ENCODE measurements around the gene KATNAL1. TPM values are rescaled to one million over a fixed set of nuclear protein-coding genes. Genes with fewer than 3 reads are reported as not detected.

Gene KATNAL1
- polyA plus RNA-seq, 1 of the 3 experiments (the other 2 are of a cell fraction), result 5.1 TPM

- Histone ChIP-seq H3K9me3 (no peaks in the 10 kb centered on the region), H3K9me2 (no peaks in the 10 kb centered on the region), H3K27me3 (ENCODE audit: insufficient read depth) (no peaks in the 10 kb centered on the region), H3K9ac (no peak overlapping the region), H3K36me3 (replicated peaks in 1 of 2; ENCODE audit: control insufficient read depth in 1 of 2, insufficient read depth in 2 of 2, low read length in 1 of 2) (peaks cover 0 to 2% of the 10 kb centered on the region in 2 experiments), H3F3A (replicated peaks; ENCODE audit: insufficient read depth) (peaks cover 3% of the 10 kb centered on the region), H2AFZ (ENCODE audit: low read depth) (no peak overlapping the region), H3K4me1 (ENCODE audit: control insufficient read depth in 1 of 2, insufficient read depth in 2 of 2, low read depth in 1 of 2, low read length in 1 of 2) (peaks cover 0 to 11% of the 10 kb centered on the region in 2 experiments; a peak in 3 of 4 replicates), H3K79me2 (ENCODE audit: insufficient read depth) (no peaks in the 10 kb centered on the region), H3K27ac (ENCODE audit: low read depth in 2 of 2, low read length in 1 of 2) (no peak overlapping the region), H4K20me1 (ENCODE audit: insufficient read depth) (no peaks in the 10 kb centered on the region), H3K4me2 (no peak overlapping the region), H3K4me3 (ENCODE audit: low read depth in 2 of 2, low read length in 1 of 2) (no peak overlapping the region)
- POLR2A ChIA-PET, result no interaction called here
- CTCF ChIA-PET, result interaction anchor here (0.9 to 2.0 kb wide), 4 partner anchors 14 to 185 kb away, joined by 3 to 8 read pairs (median 4); no protein-coding TSS in a partner anchor
- no peak for DNase-seq
- WGBS (ENCODE audit: low lambda C conversion rate), result 100% methylated on average over 1 of the region's 1 CpG
- TF ChIP-seq ZBTB33 (IDR thresholded peaks at IDR 0.05; ENCODE audit: borderline replicate concordance, low read depth) (no peak), SIN3A (IDR thresholded peaks at IDR 0.05; ENCODE audit: borderline replicate concordance, low read depth, low read length) (no peak), POLR2AphosphoS5 (IDR thresholded peaks at IDR 0.05; ENCODE audit: low read depth, low read length) (no peak)
These were observed 10.7 kb upstream of the KATNAL1 start for GRCh38 chr13:30318026-30318425.

- 94% methylated on average over 2 of the region's 2 CpGs for WGBS (ENCODE audit: low lambda C conversion rate)
- POLR2A ChIA-PET, result no interaction called here
- no peak overlapping the region for H3K4me2 ChIP-seq
These were observed 7.2 kb upstream of the KATNAL1 start for GRCh38 chr13:30314562-30314961.

More at GRCh38 chr13:30314562-30314961, 7.2 kb upstream of the KATNAL1 start:
- H4K20me1 ChIP-seq (ENCODE audit: insufficient read depth), result no peaks in the 10 kb centered on the region
- H3K4me1 ChIP-seq (ENCODE audit: control insufficient read depth in 1 of 2, insufficient read depth in 2 of 2, low read depth in 1 of 2, low read length in 1 of 2), result peaks cover 0 to 23% of the 10 kb centered on the region in 2 experiments
- TF ChIP-seq MEF2A (IDR thresholded peaks at IDR 0.05; ENCODE audit: borderline replicate concordance, low read depth) (no peak), ELF1 (IDR thresholded peaks at IDR 0.05) (no peak), RCOR1 (IDR thresholded peaks at IDR 0.05; ENCODE audit: low read length) (no peak), FOXJ3 (CRISPR knock-in tag; IDR thresholded peaks at IDR 0.05) (no peak), GATA2 (CRISPR knock-in tag; IDR thresholded peaks at IDR 0.05) (no peak), CHD2 (IDR thresholded peaks at IDR 0.05; ENCODE audit: low read length, partially characterized antibody) (no peak), USF1 (IDR thresholded peaks at IDR 0.05; ENCODE audit: borderline replicate concordance, low read depth) (no peak), TEAD4 (IDR thresholded peaks at IDR 0.05; ENCODE audit: borderline replicate concordance, insufficient read depth) (no peak), RFX5 (IDR thresholded peaks at IDR 0.05; ENCODE audit: low read length) (no peak), USF2 (IDR thresholded peaks at IDR 0.05; ENCODE audit: borderline replicate concordance, low read depth, low read length) (no peak), CTCF (IDR thresholded peaks at IDR 0.05) (no peak), SIN3A (IDR thresholded peaks at IDR 0.05; ENCODE audit: borderline replicate concordance, low read depth, low read length) (no peak), SMC3 (IDR thresholded peaks at IDR 0.05; ENCODE audit: low read depth, low read length) (no peak), NRF1 (IDR thresholded peaks at IDR 0.05; ENCODE audit: low read depth, low read length) (no peak), MAX (IDR thresholded peaks at IDR 0.05; ENCODE audit: low read depth) (no peak), TCF12 (IDR thresholded peaks at IDR 0.05) (no peak), RAD21 (IDR thresholded peaks at IDR 0.05; ENCODE audit: low read length) (no peak), EP300 (IDR thresholded peaks at IDR 0.05; ENCODE audit: borderline replicate concordance in 1 of 2, low read depth in 1 of 2, low read length in 1 of 2) (no peak), POLR2AphosphoS5 (IDR thresholded peaks at IDR 0.05; ENCODE audit: low read depth, low read length) (no peak)
- no peaks in the 10 kb centered on the region for H3K36me3 ChIP-seq (replicated peaks in 1 of 2; ENCODE audit: control insufficient read depth in 1 of 2, insufficient read depth in 2 of 2, low read length in 1 of 2)
- H2AFZ ChIP-seq (ENCODE audit: low read depth), result no peak overlapping the region
- CTCF ChIA-PET, result no interaction called here
- H3K9me2 ChIP-seq, result no peaks in the 10 kb centered on the region
- no peak for DNase-seq
- H3K9ac ChIP-seq, result no peak overlapping the region
- H3K27me3 ChIP-seq (ENCODE audit: insufficient read depth), result no peaks in the 10 kb centered on the region
- no peaks in the 10 kb centered on the region for H3K9me3 ChIP-seq
- no peaks in the 10 kb centered on the region for H3K79me2 ChIP-seq (ENCODE audit: insufficient read depth)
- H3K4me3 ChIP-seq (ENCODE audit: low read depth in 2 of 2, low read length in 1 of 2), result no peak overlapping the region
- H3K27ac ChIP-seq (ENCODE audit: low read depth in 2 of 2, low read length in 1 of 2), result no peak overlapping the region
- H3F3A ChIP-seq (replicated peaks; ENCODE audit: insufficient read depth), result peaks cover 8% of the 10 kb centered on the region
